ENCODE results near the gene DGKB.

The DGKB gene

DNA sequence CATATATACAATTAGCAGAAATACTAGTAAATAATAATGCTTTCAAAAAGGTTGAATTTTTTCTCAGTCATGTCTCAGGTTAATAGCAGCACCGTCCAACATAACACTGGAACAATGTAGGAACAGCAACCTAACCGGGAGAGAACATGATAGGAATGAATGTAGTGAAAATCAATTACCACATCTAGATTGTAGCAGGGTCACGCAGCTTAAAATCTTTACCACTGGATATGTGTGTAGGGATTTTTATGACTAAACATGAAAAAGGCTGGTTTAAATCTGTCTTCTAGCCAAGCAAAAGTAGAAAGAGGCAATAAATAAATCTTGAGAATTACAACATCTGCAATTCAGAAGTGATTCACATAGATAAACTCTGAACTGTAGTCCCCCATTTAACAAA lies 326.0 kb downstream of the DGKB start:
- no peak for TF ChIP-seq TEAD4 (IDR thresholded peaks at IDR 0.05)
- TF ChIP-seq EGR1 (IDR thresholded peaks at IDR 0.05): no peak
- TF ChIP-seq YY1 (IDR thresholded peaks at IDR 0.05; ENCODE audit: low read depth): no peak
- TF ChIP-seq TCF12 (IDR thresholded peaks at IDR 0.05; ENCODE audit: low read depth): no peak
- TF ChIP-seq, protein P1, sequence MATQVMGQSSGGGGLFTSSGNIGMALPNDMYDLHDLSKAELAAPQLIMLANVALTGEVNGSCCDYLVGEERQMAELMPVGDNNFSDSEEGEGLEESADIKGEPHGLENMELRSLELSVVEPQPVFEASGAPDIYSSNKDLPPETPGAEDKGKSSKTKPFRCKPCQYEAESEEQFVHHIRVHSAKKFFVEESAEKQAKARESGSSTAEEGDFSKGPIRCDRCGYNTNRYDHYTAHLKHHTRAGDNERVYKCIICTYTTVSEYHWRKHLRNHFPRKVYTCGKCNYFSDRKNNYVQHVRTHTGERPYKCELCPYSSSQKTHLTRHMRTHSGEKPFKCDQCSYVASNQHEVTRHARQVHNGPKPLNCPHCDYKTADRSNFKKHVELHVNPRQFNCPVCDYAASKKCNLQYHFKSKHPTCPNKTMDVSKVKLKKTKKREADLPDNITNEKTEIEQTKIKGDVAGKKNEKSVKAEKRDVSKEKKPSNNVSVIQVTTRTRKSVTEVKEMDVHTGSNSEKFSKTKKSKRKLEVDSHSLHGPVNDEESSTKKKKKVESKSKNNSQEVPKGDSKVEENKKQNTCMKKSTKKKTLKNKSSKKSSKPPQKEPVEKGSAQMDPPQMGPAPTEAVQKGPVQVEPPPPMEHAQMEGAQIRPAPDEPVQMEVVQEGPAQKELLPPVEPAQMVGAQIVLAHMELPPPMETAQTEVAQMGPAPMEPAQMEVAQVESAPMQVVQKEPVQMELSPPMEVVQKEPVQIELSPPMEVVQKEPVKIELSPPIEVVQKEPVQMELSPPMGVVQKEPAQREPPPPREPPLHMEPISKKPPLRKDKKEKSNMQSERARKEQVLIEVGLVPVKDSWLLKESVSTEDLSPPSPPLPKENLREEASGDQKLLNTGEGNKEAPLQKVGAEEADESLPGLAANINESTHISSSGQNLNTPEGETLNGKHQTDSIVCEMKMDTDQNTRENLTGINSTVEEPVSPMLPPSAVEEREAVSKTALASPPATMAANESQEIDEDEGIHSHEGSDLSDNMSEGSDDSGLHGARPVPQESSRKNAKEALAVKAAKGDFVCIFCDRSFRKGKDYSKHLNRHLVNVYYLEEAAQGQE (IDR thresholded peaks at IDR 0.05; ENCODE audit: low read depth): no peak
- no peak for TF ChIP-seq RAD21 (IDR thresholded peaks at IDR 0.05; ENCODE audit: low read depth)
- TF ChIP-seq NFIC (IDR thresholded peaks at IDR 0.05): no peak
- TF ChIP-seq MAX (IDR thresholded peaks at IDR 0.05): no peak

DNA sequence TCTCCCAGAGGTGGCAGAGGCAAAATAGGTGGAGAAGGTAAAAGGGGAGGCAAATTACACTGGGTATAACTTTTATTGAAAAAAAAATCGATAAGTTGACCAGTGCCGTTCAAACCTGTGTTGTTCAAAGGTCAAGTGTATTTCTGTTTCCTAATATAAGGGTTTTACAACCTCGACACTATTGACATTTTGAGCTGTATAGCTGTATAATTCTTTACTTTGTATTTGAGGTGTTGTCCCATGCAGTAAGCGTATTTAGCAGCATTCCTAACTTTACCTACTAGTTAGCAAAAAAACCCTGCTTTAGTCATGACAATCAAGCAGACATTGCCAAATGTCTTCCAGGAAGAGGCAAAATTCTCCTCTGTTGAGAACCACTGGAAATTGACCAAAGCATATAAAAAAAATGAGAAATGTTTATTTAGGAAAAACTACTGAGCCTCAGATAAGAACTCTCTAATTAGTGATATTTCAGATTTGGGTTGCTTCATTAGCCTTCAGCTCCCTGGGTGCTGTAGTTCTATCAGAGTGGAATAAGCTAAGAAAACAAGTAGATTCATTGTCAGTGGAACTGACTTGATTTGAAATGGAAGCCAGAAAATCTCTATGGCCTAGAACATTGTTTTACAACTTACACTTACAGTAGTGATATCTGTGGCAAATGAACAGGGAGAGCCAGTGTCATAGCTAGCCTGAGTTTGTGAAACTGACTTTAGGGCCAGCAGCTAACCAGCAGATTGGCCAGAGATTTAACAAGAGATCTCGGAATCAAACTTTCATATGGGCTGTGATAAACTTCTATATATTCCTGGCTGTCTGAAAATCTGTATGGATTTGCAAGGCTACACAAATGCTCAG lies 331.6 kb downstream of the DGKB start:
- TF ChIP-seq TAF1 (IDR thresholded peaks at IDR 0.05; ENCODE audit: low read depth): no peak
- no peak for TF ChIP-seq EGR1 (IDR thresholded peaks at IDR 0.05)
- TF ChIP-seq CREB1 (IDR thresholded peaks at IDR 0.05; ENCODE audit: low read depth): no peak
- no peak for TF ChIP-seq RAD21 (IDR thresholded peaks at IDR 0.05; ENCODE audit: low read depth)
- no peak for TF ChIP-seq MAX (IDR thresholded peaks at IDR 0.05)
- TF ChIP-seq TEAD4 (IDR thresholded peaks at IDR 0.05): no peak
- TF ChIP-seq TCF12 (IDR thresholded peaks at IDR 0.05; ENCODE audit: low read depth): no peak
- no peak for TF ChIP-seq USF1 (IDR thresholded peaks at IDR 0.05)
- no peak for TF ChIP-seq CEBPB (IDR thresholded peaks at IDR 0.05)
- TF ChIP-seq NFIC (IDR thresholded peaks at IDR 0.05): no peak
- no peak for TF ChIP-seq ZBTB7A (IDR thresholded peaks at IDR 0.05; ENCODE audit: low read depth)
- TF ChIP-seq, protein P1 (IDR thresholded peaks at IDR 0.05; ENCODE audit: low read depth): no peak
- TF ChIP-seq EP300 (IDR thresholded peaks at IDR 0.05; ENCODE audit: borderline replicate concordance): no peak

DNA sequence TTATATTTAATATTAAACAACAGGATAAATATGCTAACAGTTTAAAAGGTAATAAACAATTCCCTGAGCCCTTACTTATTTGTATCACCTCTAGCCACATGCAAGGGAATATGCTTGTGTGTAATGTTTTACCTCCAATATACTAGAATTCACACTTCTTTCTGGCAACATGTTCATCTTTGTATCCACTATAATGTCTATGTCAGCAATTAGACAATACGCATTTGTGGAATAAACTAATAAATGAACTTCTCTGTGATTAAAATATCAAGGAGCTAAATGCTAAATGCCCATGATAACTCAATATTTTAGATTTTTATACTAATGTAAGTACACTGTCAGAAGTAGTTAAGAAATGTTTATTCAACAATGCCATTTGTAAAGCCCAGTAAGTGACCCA lies 350.5 kb downstream of the DGKB start:
- TF ChIP-seq EP300 (IDR thresholded peaks at IDR 0.05; ENCODE audit: borderline replicate concordance) (no peak), USF1 (IDR thresholded peaks at IDR 0.05) (no peak), NFIC (IDR thresholded peaks at IDR 0.05) (no peak), YY1 (IDR thresholded peaks at IDR 0.05; ENCODE audit: low read depth) (no peak), ZBTB7A (IDR thresholded peaks at IDR 0.05; ENCODE audit: low read depth) (no peak), CREB1 (IDR thresholded peaks at IDR 0.05; ENCODE audit: low read depth) (no peak), MAX (IDR thresholded peaks at IDR 0.05) (no peak), TEAD4 (IDR thresholded peaks at IDR 0.05) (no peak), CEBPB (IDR thresholded peaks at IDR 0.05) (no peak), TAF1 (IDR thresholded peaks at IDR 0.05; ENCODE audit: low read depth) (no peak), TCF12 (IDR thresholded peaks at IDR 0.05; ENCODE audit: low read depth) (no peak), FOXM1 (IDR thresholded peaks at IDR 0.05; ENCODE audit: borderline replicate concordance, low read depth) (no peak), EGR1 (IDR thresholded peaks at IDR 0.05) (no peak), RAD21 (IDR thresholded peaks at IDR 0.05; ENCODE audit: low read depth) (no peak)
- TF ChIP-seq, protein P1 (IDR thresholded peaks at IDR 0.05; ENCODE audit: low read depth): no peak

- no peak for TF ChIP-seq NFIC (IDR thresholded peaks at IDR 0.05)
- TF ChIP-seq TEAD4 (IDR thresholded peaks at IDR 0.05): no peak
- no peak for TF ChIP-seq YY1 (IDR thresholded peaks at IDR 0.05; ENCODE audit: low read depth)
- TF ChIP-seq EGR1 (IDR thresholded peaks at IDR 0.05): no peak
- no peak for TF ChIP-seq RAD21 (IDR thresholded peaks at IDR 0.05; ENCODE audit: low read depth)
- no peak for TF ChIP-seq CREB1 (IDR thresholded peaks at IDR 0.05; ENCODE audit: low read depth)
- TF ChIP-seq ZBTB7A (IDR thresholded peaks at IDR 0.05; ENCODE audit: low read depth): no peak
- TF ChIP-seq CEBPB (IDR thresholded peaks at IDR 0.05): no peak
- no peak for TF ChIP-seq FOXM1 (IDR thresholded peaks at IDR 0.05; ENCODE audit: borderline replicate concordance, low read depth)
- TF ChIP-seq TCF12 (IDR thresholded peaks at IDR 0.05; ENCODE audit: low read depth): no peak
- TF ChIP-seq EP300 (IDR thresholded peaks at IDR 0.05; ENCODE audit: borderline replicate concordance): no peak
- TF ChIP-seq TAF1 (IDR thresholded peaks at IDR 0.05; ENCODE audit: low read depth): no peak
- TF ChIP-seq, protein P1 (IDR thresholded peaks at IDR 0.05; ENCODE audit: low read depth): no peak
- TF ChIP-seq MAX (IDR thresholded peaks at IDR 0.05): no peak
- no peak for TF ChIP-seq USF1 (IDR thresholded peaks at IDR 0.05)
These were observed 351.2 kb downstream of the DGKB start for GRCh38 chr7:14551310-14551709.

Data from Ishikawa (cell line).